ENCODE measurements around the gene FARP1. TPM values are rescaled to one million over a fixed set of nuclear protein-coding genes. Genes with fewer than 3 reads are reported as not detected.

The FARP1 gene
- total RNA-seq, 4 donors from 2014 or later: 103 to 172 (median 129) TPM

DNA sequence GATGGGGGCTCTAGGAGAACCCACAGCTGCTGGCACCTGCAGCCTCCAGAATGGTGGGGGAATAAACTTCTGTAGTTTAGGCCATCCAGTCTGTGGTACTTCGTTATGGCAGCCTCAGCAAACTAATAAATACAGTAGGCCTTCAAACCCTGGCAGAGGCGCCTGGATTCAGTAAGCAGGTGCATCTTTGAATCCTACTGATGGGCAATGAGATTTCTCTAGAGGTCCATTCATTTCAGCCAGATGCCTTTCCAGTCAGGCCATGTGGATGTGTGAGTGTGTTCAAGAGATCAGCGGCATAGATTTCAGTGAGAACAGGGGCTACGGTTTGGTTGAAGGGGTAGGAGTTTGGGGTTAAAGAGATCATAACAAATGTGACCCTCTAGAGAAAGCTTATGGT, 217.7 kb downstream of the FARP1 start:
- H3K36me3 ChIP-seq: no peaks in the 10 kb centered on the region
- intact Hi-C loops (cut with DNase I): no loop called here
- 96 to 97% methylated on average over 4 of the region's 4 CpGs for WGBS, 2 donors
- H3K9me3 ChIP-seq: no peaks in the 10 kb centered on the region
- TF ChIP-seq, protein P1, sequence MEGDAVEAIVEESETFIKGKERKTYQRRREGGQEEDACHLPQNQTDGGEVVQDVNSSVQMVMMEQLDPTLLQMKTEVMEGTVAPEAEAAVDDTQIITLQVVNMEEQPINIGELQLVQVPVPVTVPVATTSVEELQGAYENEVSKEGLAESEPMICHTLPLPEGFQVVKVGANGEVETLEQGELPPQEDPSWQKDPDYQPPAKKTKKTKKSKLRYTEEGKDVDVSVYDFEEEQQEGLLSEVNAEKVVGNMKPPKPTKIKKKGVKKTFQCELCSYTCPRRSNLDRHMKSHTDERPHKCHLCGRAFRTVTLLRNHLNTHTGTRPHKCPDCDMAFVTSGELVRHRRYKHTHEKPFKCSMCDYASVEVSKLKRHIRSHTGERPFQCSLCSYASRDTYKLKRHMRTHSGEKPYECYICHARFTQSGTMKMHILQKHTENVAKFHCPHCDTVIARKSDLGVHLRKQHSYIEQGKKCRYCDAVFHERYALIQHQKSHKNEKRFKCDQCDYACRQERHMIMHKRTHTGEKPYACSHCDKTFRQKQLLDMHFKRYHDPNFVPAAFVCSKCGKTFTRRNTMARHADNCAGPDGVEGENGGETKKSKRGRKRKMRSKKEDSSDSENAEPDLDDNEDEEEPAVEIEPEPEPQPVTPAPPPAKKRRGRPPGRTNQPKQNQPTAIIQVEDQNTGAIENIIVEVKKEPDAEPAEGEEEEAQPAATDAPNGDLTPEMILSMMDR (IDR thresholded peaks at IDR 0.05): no peak
- no peak for TF ChIP-seq POLR2A (IDR thresholded peaks at IDR 0.05)
- no peak overlapping the region for H3K4me3 ChIP-seq (replicated peaks in 1 of 3)
- no peak overlapping the region for H3K27ac ChIP-seq
- no peak for DNase-seq
- peaks cover 9 to 16% of the 10 kb centered on the region in 2 donors for H3K4me1 ChIP-seq
- no peaks in the 10 kb centered on the region for H3K27me3 ChIP-seq

DNA sequence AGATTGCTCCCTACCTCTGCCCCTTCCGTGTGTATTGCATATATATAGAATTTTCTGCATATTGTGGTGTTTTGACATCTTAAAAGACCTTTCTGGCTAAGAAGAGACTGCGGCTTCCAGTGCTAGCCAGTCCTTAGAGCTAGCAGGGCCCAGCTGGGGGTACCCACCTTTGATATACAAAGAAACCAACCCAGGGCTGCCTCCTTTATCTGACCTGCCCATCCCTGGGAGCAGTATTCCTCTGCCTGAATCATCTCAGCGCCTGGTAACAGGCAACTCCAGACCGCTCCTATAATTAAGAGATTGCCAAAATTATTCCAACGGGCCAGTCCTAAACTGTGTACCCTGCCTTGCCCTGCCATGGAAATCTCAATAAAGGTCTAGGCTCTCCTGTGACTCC, 220.4 kb downstream of the FARP1 start:
- Histone ChIP-seq H3K4me3 (replicated peaks in 1 of 3) (no peak overlapping the region), H3K36me3 (no peaks in the 10 kb centered on the region), H3K4me1 (peaks cover 16 to 19% of the 10 kb centered on the region in 2 donors), H3K9me3 (no peaks in the 10 kb centered on the region), H3K27me3 (no peaks in the 10 kb centered on the region), H3K27ac (no peak overlapping the region)
- 97 to 99% methylated on average over 5 of the region's 5 CpGs for WGBS, 2 donors
- no peak for TF ChIP-seq POLR2A (IDR thresholded peaks at IDR 0.05)
- TF ChIP-seq, protein P1 (IDR thresholded peaks at IDR 0.05): no peak
- no peak for DNase-seq
- intact Hi-C loops (cut with DNase I): no loop called here

DNA sequence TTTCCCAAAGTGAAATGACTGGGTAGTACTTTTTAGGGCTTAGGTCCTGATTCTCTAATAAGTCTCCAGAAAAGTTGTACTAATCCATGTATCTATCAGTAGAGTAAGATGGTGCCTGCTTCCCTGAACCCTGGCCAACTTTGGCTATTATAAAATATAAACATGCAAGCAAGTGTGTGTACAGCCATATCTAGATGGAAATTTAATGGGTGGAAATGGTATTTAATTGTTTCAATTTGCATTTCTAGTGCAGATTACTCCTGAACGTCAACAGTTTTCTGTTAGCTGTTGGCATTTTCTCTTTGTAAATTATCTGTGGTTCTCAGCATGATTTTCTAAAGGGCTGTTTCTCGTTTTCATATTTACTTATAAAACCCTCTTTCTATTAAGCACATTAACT, 221.3 kb downstream of the FARP1 start:
- DNase-seq: no peak
- Histone ChIP-seq H3K9me3 (no peaks in the 10 kb centered on the region), H3K36me3 (no peaks in the 10 kb centered on the region), H3K27me3 (no peaks in the 10 kb centered on the region), H3K4me3 (replicated peaks in 1 of 3) (no peak overlapping the region), H3K4me1 (peaks cover 17 to 23% of the 10 kb centered on the region in 2 donors), H3K27ac (no peak overlapping the region)
- WGBS, 2 donors: 91 to 92% methylated on average over 2 of the region's 2 CpGs
- TF ChIP-seq POLR2A (IDR thresholded peaks at IDR 0.05): no peak
- TF ChIP-seq, protein P1 (IDR thresholded peaks at IDR 0.05): no peak
- intact Hi-C loops (cut with DNase I): no loop called here

DNA sequence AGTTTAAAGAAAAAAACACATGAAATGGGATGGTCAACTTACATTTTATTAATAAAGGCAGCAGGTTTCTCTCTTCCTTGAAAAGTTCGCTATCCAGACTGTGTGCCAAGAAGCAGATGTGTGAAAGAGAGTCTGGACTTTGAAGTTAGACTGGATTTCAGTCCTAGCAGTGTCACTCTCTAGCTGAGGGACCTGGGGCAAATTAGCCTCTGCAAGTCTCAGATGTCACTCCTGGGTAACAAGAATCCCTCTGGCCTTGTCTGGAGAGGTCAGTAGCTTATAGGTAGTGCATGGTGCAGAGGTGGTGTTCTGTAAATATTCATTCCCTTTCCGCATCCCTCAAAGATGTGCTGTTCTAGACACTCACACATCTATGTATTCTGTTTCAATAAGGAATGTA, 221.8 kb downstream of the FARP1 start:
- WGBS, 2 donors: 92 to 94% methylated on average over 2 of the region's 2 CpGs
- Histone ChIP-seq H3K9me3 (no peaks in the 10 kb centered on the region), H3K4me1 (peaks cover 17 to 19% of the 10 kb centered on the region in 2 donors), H3K27me3 (no peaks in the 10 kb centered on the region), H3K36me3 (no peaks in the 10 kb centered on the region), H3K4me3 (replicated peaks in 1 of 3) (no peak overlapping the region), H3K27ac (no peak overlapping the region)
- no peak for TF ChIP-seq POLR2A (IDR thresholded peaks at IDR 0.05)
- TF ChIP-seq, protein P1 (IDR thresholded peaks at IDR 0.05): no peak
- intact Hi-C loops (cut with DNase I): no loop called here
- DNase-seq: no peak

DNA sequence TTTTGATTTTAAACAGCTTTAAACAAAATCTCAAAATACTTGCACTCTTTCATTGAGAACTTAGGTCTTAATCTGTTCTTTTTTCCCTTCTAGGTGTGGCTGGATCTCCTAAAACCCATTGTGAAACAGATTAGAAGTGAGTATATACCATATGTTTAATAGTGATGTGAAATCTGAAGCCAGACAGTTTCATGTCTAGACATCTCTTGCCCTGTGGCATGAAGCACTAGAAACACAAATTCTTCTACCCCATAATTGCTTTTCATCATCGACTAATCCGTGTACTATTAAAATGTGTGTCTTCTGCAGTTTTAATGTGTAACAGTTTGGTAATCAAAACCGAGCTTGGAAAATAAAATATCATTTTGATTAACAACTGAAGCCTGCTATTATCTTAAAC, 222.4 kb downstream of the FARP1 start:
- DNase-seq: no peak
- intact Hi-C loops (cut with DNase I): no loop called here
- H3K27ac ChIP-seq: no peak overlapping the region
- TF ChIP-seq, protein P1 (IDR thresholded peaks at IDR 0.05): no peak
- no peak for TF ChIP-seq POLR2A (IDR thresholded peaks at IDR 0.05)
- peaks cover 20 to 25% of the 10 kb centered on the region in 2 donors for H3K4me1 ChIP-seq
- no peaks in the 10 kb centered on the region for H3K27me3 ChIP-seq
- H3K4me3 ChIP-seq (replicated peaks in 1 of 3): no peak overlapping the region
- no peaks in the 10 kb centered on the region for H3K36me3 ChIP-seq
- no peaks in the 10 kb centered on the region for H3K9me3 ChIP-seq
- WGBS, 2 donors: 81 to 87% methylated on average over 3 of the region's 3 CpGs
